ENCODE data around the gene NQO1. TPM values are rescaled to one million over a fixed set of nuclear protein-coding genes. Genes with fewer than 3 reads are reported as not detected.
"Not testable (repeated sequence)": the region's sequence is repeated elsewhere in the genome, so short reads cannot be mapped to it uniquely, and the experiment has no call there.

Gene NQO1
- total and polyA plus RNA-seq, 10 donors = 9.2 to 70.6 (median 20.6) TPM

DNA sequence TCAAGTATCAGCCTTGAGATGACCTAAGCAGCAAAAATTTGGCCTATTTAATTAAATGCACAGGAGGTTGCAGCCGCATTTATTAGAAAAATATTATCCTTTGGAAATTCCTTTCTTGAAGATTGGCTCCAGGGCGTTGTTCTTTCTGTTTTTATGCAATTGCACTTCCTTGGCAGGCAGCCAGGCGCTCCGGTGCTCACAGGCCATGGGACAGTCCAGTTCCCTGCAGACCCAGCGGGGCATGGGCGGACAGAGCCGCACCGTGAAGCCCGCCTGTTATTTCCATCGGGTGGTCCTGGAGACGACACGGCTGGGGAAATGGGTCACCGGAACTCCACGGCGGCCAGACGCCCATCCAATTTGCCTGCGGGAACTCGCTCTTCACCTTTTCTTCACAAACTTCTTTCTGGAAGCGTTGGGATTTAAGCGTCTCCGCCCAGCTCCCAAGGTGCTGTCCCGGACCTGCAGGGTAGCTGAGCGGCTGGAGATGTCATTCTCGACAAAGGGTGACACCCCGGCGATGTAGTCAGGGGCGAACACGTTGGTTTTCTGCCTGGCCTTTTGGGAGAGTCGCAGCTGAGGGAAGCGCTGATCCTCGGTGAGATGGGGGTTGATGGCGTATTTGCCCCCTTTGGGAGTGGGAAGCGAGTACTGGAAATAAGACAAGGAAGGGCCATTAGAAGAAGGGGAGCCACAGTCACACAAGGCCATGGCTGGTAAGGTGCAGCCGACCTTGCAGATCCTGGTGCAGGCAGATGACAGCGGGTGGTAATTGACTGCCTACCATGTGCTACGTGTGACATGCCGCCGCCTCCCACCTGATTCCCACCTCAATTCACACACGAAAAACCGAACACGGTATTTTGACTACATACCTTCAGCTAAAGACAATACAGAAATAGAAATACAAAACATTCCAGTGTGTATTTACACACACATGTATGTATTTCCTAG lies 15.9 kb upstream of the NQO1 start:
- intact Hi-C loops (cut with DNase I; ENCODE audit: low total_unique reads) = no loop called here
- Histone ChIP-seq H3K27ac (peak overlapping the region in 2 of 8 donors; percentile 25 to 28), H3K36me3 (peaks cover 9 to 85% (median 73%) of the 10 kb centered on the region in 6 donors), H3K4me3 (no peak overlapping the region), H3K27me3 (replicated peaks in 1 of 7) (no peaks in the 10 kb centered on the region), H3K4me1 (peaks cover 0 to 13% (median 6%) of the 10 kb centered on the region in 6 donors), H3K9me3 (no peaks in the 10 kb centered on the region)
- WGBS, 5 donors = 82 to 90% (median 86%) methylated on average over 38 to 41 of the region's 41 CpGs
- peak; percentile 80 for DNase-seq
- TF ChIP-seq, protein P1, sequence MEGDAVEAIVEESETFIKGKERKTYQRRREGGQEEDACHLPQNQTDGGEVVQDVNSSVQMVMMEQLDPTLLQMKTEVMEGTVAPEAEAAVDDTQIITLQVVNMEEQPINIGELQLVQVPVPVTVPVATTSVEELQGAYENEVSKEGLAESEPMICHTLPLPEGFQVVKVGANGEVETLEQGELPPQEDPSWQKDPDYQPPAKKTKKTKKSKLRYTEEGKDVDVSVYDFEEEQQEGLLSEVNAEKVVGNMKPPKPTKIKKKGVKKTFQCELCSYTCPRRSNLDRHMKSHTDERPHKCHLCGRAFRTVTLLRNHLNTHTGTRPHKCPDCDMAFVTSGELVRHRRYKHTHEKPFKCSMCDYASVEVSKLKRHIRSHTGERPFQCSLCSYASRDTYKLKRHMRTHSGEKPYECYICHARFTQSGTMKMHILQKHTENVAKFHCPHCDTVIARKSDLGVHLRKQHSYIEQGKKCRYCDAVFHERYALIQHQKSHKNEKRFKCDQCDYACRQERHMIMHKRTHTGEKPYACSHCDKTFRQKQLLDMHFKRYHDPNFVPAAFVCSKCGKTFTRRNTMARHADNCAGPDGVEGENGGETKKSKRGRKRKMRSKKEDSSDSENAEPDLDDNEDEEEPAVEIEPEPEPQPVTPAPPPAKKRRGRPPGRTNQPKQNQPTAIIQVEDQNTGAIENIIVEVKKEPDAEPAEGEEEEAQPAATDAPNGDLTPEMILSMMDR (IDR thresholded peaks at IDR 0.05 in 8 of 11, conservative IDR thresholded peaks at IDR 0.05 in 3 of 11) = no peak
- TF ChIP-seq POLR2AphosphoS5 (IDR thresholded peaks at IDR 0.05) = peak in 2 of 3 donors; percentile 33 to 35

DNA sequence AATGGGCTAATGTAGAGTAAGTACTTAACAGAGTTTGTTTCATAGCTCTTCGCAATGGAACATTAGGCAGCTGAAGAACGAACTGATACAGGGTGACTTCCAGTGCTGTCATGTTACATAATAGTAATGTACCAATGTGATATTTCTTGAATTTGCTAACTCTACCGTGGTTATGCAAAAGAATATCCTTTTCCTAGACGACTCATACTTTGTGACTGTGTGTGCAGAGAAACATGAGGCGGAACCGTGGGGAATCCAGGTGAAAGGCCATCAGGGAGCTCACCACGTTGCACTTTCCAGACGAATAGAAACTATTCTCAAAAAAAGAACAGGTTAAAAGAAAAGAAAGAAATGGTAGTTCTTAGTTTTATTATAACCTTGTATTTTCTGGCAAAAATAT lies 15.2 kb upstream of the NQO1 start:
- 60 to 73% (median 68%) methylated on average over 8 of the region's 8 CpGs for WGBS, 5 donors
- Histone ChIP-seq H3K27me3 (replicated peaks in 1 of 7) (no peaks in the 10 kb centered on the region), H3K9me3 (no peaks in the 10 kb centered on the region), H3K4me1 (peaks cover 0 to 13% (median 6%) of the 10 kb centered on the region in 6 donors), H3K27ac (peak overlapping the region in 2 of 8 donors; percentile 25 to 28), H3K4me3 (no peak overlapping the region), H3K36me3 (peaks cover 9 to 78% (median 66%) of the 10 kb centered on the region in 6 donors)
- intact Hi-C loops (cut with DNase I; ENCODE audit: low total_unique reads) = no loop called here
- TF ChIP-seq, protein P1 (IDR thresholded peaks at IDR 0.05 in 8 of 11, conservative IDR thresholded peaks at IDR 0.05 in 3 of 11) = no peak
- TF ChIP-seq POLR2A (IDR thresholded peaks at IDR 0.05) = no peak
- no peak for TF ChIP-seq POLR2AphosphoS5 (IDR thresholded peaks at IDR 0.05)
- no peak for DNase-seq

DNA sequence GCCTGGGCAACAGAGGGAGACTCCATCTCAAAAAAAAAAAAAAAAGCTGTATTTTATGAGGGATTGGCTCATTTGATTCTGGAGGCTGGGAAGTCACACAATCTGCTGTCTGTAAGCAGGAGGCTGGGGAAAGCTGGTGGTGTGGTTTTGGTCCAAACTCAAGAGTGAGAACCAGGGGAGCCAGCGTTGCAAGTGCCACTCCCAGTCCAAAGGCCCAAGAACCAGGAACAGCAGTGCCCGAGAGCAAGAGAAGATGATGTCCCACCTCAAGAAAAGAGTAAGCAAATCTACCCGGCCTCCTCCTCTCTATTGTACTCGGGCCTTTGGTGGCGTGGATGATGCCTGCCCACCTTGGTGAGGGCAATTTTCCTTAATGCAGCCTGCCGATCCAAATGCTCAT lies 5.7 kb upstream of the NQO1 start:
- 93 to 96% (median 95%) methylated on average over 6 of the region's 6 CpGs for WGBS, 5 donors

DNA sequence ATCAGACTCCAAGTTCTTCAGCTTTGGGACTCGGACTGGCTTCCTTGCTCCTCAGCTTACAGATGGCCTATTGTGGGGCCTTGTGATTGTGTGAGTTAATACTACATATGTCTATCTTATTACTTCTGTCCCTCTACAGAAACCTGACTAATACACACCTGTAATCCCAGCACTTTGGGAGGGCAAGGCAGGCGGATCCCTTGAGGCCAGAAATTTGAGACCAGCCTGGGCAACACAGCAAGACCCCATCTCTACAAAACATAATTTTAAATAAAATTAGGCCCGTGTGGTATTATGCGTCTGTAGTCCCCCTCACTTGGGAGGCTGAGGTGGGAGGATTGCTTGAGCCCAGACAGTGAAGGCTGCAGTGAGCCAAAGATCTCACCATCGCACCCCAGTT lies 4.9 kb upstream of the NQO1 start:
- H3K27me3 ChIP-seq (replicated peaks in 1 of 7); DNase-seq; H3K9me3 ChIP-seq; H3K27ac ChIP-seq; H3K36me3 ChIP-seq; H3K4me3 ChIP-seq; intact Hi-C loops (cut with DNase I; ENCODE audit: low total_unique reads): not testable (repeated sequence)
- peaks cover 9 to 23% (median 19%) of the 10 kb centered on the region in 6 donors for H3K4me1 ChIP-seq
- WGBS, 5 donors = 78 to 89% (median 88%) methylated on average over 5 of the region's 5 CpGs

More for the DNA sequence above, 5.7 kb upstream of the NQO1 start:
- Histone ChIP-seq H3K27me3 (replicated peaks in 1 of 7) (no peaks in the 10 kb centered on the region), H3K36me3 (no peaks in the 10 kb centered on the region), H3K9me3 (no peaks in the 10 kb centered on the region), H3K4me3 (no peak overlapping the region), H3K27ac (no peak overlapping the region), H3K4me1 (peaks cover 4 to 15% (median 13%) of the 10 kb centered on the region in 6 donors)
- intact Hi-C loops (cut with DNase I; ENCODE audit: low total_unique reads) = no loop called here
- TF ChIP-seq, protein P1 (IDR thresholded peaks at IDR 0.05 in 8 of 11, conservative IDR thresholded peaks at IDR 0.05 in 3 of 11) = no peak
- TF ChIP-seq POLR2AphosphoS5 (IDR thresholded peaks at IDR 0.05) (no peak), POLR2A (IDR thresholded peaks at IDR 0.05) (no peak)
- no peak for DNase-seq

DNA sequence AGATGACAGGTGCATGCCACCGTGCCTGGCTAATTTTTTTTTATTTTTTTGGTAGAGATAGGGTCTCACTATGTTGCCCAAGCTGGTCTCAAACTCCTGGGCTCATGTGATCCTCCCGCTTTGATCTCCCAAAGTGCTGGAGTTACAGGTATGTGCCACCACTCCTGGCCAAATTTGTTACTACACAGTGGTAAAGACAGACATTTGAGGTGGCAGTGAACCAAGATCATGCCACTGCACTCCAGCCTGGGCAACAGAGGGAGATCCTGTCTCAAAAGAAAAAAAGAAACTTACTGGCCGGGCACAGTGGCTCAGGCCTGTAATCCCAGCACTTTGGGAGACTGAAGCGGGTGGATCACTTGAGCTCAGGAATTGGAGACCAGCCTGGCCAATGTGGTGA lies 2.7 kb upstream of the NQO1 start:
- H3K4me3 ChIP-seq; intact Hi-C loops (cut with DNase I; ENCODE audit: low total_unique reads); H3K9me3 ChIP-seq; H3K27me3 ChIP-seq (replicated peaks in 1 of 7); H3K36me3 ChIP-seq; H3K27ac ChIP-seq: not testable (repeated sequence)
- peaks cover 9 to 43% (median 30%) of the 10 kb centered on the region in 6 donors for H3K4me1 ChIP-seq
- peak; percentile 6 for DNase-seq
- 93 to 97% (median 96%) methylated on average over 4 of the region's 4 CpGs for WGBS, 5 donors

Data from spleen (tissue), 11 donors.